ENCODE measurements around the gene COL4A4. TPM values are rescaled to one million over a fixed set of nuclear protein-coding genes. Genes with fewer than 3 reads are reported as not detected.
"Not testable (repeated sequence)": the region's sequence is repeated elsewhere in the genome, so short reads cannot be mapped to it uniquely, and the experiment has no call there.

Gene COL4A4
- total RNA-seq, 1 donor from 2014 or later = 41.9 TPM

DNA sequence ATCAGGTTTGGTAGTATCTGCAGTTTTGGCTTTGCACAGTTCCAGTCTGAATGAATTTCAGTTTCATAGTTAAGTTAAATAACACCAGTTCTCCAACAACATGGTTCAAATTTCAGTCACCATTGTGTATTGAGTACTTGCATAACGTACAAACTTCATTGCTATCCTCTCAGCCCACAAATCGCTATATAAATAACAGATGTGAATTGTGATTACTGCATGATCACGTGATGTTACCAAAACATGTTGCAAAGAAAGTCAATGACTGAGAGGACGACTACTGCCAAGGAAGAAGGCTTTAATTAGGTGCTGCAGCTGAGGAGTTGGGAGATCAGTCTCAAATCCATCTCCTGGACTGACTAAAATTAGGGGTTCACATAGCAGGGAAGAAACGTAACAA, 48.2 kb downstream of the COL4A4 start:
- DNase-seq (ENCODE audit: low read depth) = no peak

DNA sequence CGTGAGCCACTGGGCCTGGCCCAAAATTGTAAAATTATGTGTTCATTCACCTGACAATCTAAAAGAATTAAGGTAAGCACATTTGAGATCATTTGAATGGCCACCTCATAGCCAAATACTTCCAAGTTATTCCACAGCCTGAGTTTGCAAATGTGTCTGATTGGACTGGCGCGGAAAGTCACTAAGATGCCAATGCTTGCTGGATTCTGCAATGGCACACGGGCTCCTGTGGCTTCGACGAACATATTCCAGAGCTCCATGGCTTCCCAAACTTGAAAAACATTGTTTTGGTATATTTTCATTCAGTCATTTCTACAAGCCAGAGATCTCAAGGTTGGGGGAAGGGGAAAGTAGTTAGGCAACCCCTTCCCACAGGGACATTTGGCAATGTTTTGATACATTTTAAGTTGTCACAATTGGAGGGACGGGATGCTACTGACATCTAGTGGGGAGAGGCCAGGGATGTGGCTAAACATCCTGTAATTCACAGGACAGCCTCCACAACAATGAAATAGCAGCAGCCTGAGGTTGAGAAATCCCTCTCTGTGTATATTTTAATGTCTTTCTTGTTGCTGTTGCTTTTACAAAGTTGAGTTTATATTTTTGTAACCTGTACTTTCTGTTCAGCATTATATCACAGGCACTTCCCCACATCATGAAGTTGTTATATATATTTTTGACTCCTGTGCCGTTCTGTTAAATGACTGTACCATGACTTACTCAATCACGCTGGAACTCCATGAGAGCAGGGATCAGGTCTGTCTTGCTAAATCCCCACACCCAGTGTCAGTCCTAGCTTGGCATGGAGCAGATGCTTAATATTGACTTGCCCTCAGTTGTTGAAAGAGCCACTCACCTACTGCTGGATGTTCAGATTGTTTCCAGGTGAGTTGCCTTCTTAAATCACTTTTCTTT, 56.9 kb downstream of the COL4A4 start:
- peak; percentile 50 for DNase-seq (ENCODE audit: low read depth)

DNA sequence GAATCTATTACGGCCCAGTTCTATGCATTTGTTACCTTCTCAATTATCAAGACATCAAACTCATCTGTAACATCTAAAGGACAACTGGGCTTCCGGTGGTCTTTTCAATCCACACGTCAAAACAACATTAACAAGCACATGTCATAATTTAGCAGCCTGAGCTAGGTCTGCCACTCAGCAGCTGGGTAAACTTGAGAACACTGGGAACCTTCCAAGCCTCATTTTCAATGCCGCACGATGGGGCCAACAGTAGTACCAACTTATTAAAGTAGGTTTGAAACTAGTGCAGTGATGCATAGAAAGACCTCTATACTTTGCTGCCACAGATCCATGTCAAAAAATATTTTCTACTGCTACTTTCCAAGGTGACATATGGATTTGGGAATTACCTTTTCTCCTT, 60.4 kb downstream of the COL4A4 start:
- DNase-seq (ENCODE audit: low read depth) = no peak

DNA sequence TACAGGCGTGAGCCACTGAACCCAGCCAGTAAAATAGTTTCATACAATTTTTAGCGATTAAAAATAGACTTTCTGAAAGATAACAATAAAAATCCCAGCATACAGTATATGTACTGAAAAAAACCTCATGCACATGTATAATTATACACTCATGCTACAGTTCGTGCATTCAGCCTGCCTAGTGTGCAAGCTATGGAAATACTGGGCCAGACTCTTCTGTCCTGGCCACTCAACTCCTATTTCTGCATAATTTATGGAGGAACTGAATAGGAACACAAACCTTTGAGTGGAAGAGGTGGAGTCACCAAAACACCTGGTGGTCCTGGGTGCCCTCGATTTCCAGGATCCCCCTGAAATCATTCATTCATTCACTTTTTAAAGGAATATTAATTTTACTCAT, 64.7 kb downstream of the COL4A4 start:
- no peak for DNase-seq (ENCODE audit: low read depth)

DNA sequence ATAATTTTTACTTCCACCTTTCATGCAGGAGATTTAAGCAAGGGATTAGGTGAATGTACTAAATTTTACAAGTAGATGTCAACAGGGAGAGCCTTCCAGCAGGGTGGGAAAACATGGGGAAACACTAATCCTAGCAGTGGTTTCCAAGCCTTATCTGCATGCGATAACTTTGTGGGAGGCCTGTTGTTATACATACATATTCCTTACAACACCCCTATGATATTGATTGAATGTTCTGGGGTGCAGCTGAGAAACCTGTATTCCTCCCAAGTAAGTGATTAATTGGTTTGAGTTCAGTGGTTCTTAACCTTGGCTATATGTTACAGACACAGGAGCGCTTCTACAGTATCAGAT, 65.9 kb downstream of the COL4A4 start:
- DNase-seq (ENCODE audit: low read depth) = no peak

DNA sequence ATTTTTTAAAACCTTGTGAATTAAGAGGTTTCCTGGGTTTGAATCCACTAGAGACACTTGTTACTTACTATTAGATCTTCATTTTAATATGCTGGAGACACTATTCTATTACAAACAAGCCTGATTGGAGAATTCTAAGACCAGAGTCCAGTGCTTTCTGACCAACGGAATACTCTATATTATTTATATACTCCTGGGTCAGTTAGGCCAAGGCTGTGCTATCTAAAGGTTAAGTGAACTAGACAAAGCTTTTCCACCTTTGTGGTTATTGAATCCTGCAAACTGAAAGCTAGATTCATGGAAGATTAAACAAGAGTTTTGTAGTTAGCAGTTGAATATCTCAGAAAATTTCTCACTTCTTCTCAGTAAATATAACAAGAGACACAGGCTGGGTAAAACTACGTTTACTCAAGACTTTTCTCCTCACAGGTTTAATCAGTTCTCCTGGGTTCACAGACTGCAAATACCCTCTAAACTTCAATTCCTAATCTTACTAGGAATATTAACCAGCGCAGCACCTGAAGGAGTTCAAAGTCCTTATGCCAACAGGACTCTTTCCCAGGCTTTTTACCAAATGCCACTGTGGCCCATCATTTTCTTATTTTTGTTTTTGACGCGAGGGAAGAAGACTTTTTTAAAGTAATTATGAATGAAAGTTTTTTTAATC, 66.4 kb downstream of the COL4A4 start:
- no peak for DNase-seq (ENCODE audit: low read depth)

DNA sequence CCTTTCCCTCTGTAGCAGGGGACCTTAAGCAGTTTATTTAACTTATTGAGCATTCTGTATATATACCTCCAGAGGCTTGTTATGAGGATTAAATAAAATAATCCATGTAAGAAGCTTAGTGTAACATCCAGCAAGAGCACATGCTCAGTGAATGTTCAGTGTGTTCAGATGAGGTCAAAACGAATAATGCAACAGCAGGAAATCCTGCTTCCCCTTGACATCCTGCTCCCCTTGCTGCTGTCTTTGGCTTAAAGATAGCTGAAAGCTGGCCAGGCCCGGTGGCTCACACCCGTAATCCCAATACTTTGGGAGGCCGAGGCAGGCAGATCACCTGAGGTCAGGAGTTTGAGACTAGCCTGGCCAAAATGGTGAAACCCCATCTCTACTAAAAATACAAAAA, 68.7 kb downstream of the COL4A4 start:
- DNase-seq (ENCODE audit: low read depth) = no peak

DNA sequence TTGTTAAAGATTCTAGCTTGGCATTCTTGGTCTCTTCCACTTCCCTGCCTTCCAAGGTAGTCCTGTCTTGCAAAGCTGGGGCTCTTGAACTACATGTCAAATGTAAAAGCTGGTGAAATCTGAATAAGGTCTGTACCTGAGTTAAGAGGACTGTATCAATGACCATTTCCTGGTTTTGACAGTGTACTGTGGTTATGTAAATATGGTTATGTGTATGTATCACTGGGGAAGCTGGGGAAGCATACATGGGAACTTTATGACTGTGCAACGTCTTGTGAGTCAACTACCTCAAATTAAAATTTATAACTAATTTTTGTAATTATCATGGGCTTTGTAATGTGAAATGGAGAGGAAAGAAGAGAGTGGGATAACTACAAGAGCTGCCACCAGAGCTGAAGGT, 81.7 kb downstream of the COL4A4 start:
- no peak for DNase-seq (ENCODE audit: low read depth)

DNA sequence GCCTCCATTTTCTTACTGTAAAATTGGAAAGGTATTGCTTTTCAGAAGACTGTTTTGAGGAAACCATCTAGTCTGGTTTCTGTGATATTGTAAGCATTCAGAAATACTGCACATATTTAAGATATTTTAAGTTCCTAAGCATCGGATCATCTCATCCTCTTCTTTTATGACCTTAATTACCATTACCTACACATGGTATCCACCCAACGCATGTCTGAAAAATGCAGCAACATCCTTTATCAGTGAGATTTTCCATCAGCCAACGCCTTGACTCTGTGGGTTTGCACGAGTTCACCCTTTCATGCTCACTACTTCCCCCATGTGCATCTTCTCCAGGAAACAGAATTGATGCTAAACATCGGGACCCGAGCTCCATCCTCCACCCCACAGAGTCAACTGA, 84.3 kb downstream of the COL4A4 start:
- no peak for DNase-seq (ENCODE audit: low read depth)

DNA sequence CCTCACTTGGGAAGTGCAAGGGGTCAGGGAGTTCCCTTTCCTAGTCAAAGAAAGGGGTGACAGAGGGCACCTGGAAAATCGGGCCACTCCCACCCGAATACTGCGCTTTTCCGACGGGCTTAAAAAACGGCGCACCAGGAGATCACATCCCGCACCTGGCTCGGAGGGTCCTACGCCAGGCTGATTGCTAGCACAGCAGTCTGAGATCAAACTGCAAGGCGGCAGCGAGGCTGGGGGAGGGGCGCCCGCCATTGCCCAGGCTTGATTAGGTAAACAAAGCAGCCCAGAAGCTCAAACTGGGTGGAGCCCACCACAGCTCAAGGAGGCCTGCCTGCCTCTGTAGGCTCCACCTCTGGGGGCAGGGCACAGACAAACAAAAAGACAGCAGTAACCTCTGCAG, 98.9 kb downstream of the COL4A4 start:
- DNase-seq (ENCODE audit: low read depth) = not testable (repeated sequence)

DNA sequence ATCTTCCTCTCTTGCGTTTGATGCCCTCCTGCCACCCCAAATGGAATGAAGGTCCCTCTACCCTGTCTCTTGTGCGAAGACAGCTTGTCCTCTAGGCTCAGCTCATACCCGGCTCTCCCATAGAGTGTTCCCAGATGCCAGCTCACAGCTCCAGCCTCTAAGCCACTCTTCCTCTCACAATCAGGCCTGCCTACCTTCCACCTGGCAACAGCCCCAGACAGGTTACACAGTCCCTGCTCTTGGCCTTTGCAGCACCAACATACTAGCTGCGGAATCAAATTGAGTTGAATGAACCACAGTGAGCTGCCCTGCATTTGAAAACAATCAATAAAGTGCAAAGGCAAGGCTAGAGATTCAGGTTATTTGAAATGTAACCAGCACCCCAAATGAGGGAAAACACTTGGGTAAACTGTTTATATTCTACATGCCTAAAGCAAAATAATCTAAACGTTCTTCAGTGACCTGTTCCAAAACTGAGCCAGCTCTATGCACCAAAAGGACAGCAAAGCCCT, 105.1 kb downstream of the COL4A4 start:
- no peak for DNase-seq (ENCODE audit: low read depth)

DNA sequence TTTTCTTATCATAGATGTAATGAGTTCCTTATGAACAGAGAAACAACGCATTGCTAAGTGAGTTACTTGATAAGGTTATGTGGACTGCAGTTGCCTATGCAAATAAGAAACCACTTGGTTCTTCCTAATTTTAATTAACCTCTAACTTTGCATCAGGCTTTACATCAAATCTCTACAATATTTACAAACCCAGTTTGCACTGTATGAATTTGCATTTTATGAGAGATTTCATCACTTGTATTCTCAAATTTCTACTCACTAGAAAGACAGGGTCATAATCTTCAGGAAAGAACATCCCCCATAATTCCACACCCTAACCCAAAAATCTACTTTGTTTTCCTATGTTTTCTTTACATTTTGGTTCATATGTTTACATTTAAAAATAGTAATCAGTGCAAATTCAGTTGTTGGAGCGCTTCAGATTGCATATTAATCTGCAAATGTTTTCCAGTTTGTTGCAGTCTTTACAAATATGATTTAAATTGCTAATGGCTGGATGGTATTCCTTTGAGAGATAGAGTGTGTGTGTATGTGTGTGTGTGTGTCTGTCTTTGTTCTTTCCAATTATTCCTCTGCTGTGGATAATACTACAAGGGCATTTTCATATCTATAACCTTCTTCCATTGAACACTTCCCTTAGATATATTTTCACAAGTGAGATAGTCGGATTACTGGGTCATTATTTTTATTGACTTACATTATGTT, 106.1 kb downstream of the COL4A4 start:
- DNase-seq (ENCODE audit: low read depth) = no peak

DNA sequence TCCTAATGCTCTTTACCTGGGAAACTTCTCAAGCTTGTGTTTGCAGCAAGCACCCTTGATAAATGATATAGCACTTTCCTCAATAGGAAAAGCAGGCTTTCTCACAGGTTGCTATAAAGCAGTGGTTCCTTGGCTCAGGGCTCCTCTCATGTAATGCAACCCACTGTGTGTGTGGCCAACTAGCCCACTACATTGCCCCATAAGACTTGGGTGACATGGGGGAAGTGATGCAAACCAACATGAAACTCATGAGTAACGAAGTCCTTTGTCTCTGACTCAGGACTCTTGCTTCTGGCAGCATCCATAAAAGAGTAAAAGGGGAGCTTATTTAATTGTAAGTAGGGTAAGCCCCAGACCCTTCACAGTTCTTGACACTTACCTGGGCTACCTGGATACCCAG, 106.9 kb downstream of the COL4A4 start:
- no peak for DNase-seq (ENCODE audit: low read depth)

DNA sequence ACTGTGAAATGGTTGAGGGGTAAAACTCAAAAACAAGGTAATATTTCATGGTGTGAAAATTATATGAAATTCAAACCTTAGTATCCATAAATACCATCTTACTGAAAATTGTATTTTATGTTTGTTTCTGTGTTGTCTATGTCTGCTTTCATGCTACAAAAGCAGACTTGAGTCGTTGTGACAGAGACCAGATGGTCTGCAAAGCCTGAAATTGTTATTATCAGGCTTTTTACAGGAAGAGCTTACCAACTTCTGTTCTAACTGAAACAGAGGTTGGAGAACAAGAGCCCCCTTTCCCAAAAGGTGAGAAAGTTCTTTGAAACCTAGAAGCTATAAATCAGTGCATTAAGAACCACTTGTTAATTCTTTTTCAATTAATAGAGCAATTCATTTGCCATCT, 110.0 kb downstream of the COL4A4 start:
- no peak for DNase-seq (ENCODE audit: low read depth)

DNA sequence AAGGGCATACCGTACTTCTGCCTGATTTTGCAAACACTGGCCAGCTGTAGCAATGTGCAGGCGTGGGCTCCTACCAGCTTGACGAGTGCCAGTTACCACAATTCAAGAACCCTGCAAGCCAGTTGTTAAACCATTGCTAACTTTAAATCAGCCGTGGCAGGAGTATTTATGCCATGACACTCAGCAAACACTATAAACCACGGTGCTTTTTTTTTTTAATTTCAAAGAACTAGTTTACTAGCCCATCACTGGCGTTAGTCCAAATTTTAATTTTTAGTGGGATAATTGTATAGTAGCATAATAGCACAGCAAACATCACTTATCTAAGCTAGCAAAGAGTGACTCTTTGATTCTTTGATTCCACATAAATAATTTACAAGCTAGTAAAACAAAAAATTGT, 111.1 kb downstream of the COL4A4 start:
- DNase-seq (ENCODE audit: low read depth) = peak; percentile 33

DNA sequence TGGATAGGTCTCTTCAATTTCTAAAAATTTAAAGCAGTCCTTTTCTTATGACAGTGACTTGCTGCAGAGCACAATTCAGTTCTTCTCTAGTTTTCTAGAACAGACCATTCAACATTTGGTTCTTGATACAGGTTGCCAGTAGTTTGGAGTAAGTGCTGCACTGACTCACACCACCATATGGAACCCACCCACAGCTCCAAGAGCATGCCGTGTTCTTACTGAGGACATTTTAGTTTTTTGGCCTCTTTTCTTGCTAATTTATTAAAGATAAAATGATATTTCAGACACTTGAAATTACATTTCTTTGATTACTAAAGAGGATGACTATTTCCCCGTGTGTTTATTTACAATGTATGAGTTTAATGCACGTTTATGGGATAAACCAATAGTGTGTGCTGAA, 120.0 kb downstream of the COL4A4 start:
- DNase-seq (ENCODE audit: low read depth) = no peak

DNA sequence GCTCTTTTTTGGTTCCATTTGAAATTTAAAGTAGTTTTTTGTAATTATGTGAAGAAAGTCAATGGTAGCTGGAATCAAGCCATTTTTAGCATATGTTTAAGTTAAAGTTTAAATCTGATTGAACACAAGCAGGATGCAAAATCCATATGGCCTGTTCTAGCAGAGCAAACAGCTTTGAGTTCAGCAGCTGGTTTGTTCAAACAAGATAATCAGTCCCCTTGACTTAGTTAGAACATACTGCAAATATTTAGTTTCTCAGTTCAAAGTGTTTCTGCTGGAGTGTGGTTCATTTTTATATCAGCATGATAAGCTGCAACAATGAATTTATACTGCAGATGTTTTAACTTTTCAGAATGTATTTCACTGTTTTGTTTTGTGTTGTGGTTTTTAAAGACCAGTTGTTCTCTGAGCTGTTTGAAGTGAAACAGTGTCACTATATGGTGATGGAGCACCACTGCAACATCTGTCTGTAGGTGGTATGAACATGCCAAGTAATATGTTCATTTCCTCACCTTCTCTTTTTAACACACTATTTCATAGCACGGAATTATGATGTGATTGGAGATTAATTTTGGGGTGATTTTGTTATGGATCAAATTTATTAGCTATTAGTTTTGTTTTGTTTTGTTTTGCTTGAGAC, 125.3 kb downstream of the COL4A4 start:
- no peak for DNase-seq (ENCODE audit: low read depth)

DNA sequence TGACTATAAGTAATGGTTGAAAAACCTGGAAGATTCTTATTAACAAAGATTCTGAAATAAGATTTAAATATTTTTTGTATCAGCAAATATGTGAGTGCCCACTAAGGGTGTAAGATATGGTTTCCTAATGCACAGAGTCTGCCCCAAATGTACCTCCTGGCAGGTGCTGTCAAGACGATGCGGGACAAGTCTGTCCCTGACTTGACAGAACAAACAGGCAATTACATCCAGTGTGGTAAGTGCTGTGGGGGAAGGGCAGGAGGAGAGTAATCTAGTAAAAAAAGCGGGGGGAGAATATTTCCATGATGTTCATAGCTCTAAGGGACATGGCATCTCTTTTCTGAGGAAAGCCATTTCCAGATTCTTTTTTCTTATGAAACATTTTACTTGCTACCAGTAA, 127.5 kb downstream of the COL4A4 start:
- no peak for DNase-seq (ENCODE audit: low read depth)

DNA sequence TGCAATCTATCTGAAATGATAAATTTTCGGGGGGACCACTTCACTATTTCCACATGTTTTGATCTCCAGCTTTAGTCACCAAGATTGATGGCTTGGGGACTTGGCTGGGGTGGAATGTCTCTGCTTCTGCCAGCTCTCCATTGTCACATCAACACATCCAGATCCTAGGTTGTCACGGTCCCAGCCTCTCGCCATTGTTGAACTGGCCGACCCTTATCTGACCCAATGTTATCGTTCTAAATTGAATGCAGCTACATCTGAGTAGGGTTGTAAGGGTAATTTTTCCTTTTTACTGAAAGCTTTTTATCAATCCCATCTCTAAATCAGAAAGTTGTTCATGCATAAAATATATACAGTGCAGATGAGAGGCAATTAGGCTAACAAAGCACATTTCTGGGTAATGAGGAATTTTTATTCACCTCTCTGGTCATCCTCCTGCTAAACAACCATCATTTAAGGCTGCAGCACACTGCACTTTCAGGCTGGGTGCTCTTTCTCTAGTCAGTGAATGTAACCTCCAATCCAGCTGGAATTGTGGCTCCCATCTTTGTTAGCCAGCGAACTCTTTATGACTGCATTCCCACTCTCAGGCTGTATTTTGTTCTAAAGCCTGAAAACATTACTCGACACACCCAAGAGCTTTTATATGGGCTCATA, 128.2 kb downstream of the COL4A4 start:
- no peak for DNase-seq (ENCODE audit: low read depth)

DNA sequence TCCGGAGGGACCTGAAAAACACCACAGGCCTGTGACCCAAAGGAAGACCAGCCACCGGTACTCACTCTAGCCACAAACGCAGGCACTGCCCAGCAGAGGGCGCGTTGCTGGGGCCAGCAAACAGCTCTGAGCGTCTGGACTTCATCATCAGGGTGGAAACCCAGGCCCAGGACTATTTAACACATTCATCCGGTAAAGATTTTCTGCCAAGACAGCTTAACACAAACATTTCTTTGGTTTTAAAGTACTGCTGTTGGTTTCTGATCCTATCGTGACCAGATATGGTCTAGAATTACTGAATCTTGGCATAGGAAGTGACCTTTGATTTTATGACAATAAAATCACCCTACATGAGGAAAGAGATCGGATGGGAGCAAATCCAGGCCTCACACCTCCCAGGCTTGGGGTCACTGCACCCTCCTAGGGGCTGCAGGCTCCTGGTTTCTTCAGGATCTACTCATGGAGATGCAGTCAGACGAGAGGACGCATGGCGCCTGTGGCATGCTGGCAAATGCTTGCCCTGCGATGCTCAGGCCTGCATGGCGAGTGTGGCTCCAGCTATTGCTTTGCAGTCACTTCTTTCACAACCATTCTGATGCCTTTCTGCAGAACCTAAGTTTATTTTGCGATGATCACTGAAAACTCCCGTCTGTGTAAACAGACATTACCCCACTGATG, 130.4 kb downstream of the COL4A4 start:
- DNase-seq (ENCODE audit: low read depth) = peak; percentile 26

DNA sequence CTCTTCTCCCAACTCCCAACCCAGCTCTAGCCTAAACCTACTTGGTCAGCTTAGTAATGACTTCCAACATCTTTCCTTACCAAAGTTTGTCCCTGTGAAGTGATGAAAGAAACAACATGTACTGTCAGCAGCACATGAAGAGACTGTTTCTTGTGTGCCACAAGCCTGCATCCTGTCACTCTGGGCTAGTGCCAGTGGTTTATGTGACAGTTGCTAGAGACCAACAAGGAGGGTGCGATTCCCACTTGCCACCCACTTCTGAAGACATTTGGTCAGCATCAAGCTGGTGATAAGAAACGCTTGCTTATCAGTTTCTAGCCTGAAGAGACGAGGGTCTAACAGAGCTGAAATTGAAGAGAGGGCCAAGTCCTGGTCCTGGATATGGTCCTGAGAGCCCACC, 132.6 kb downstream of the COL4A4 start:
- DNase-seq (ENCODE audit: low read depth) = no peak

All from renal cortical epithelial cell (primary cell).